ENCODE results near the gene CCDC83. TPM values are rescaled to one million over a fixed set of nuclear protein-coding genes. Genes with fewer than 3 reads are reported as not detected.

The CCDC83 gene
- total and polyA plus RNA-seq, 4 donors, result not detected

DNA sequence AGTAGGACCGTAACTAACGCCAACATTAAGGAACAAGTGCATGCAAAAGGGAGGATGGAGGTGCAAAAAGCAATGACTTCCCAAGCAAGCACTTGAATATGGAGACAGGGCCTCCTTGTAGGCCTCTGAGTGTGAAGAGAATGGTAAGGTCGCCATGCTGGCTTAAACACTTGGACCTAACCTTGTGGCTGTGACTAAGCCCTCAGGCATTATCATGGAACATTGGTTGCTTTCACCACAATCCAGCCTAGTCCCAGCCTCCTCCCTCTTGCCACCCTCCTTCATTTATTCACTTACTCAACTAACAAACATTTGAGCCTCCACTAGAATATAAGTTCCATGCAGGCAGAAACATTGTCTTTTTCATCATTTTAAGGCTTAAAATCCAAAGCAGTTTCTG, 32.4 kb upstream of the CCDC83 start:
- WGBS, 2 donors, result 97 to 98% methylated on average over 3 of the region's 3 CpGs
- Histone ChIP-seq H3K36me3 (ENCODE audit: control insufficient read depth in 4 of 4, insufficient read depth in 4 of 4, low read length in 4 of 4) (no peaks in the 10 kb centered on the region), H3K9me3 (ENCODE audit: control insufficient read depth in 4 of 4, insufficient read depth in 3 of 4, low read length in 3 of 4) (no peaks in the 10 kb centered on the region), H3K4me1 (ENCODE audit: control insufficient read depth in 5 of 5, insufficient read depth in 5 of 5, low read length in 5 of 5) (peaks cover 0 to 18% (median 7%) of the 10 kb centered on the region in 5 donors), H3K9ac (ENCODE audit: insufficient read depth in 1 of 2, low read length in 2 of 2) (no peak overlapping the region), H3K27me3 (ENCODE audit: control insufficient read depth in 3 of 3, insufficient read depth in 3 of 3, low read length in 2 of 3) (no peaks in the 10 kb centered on the region), H3K4me3 (no peak overlapping the region), H3K27ac (ENCODE audit: low read depth in 1 of 2, low read length in 1 of 2) (no peak overlapping the region)
- no peak for ATAC-seq (ENCODE audit: insufficient read depth, low FRiP score)
- DNase-seq, result no peak
- TF ChIP-seq, protein P1, sequence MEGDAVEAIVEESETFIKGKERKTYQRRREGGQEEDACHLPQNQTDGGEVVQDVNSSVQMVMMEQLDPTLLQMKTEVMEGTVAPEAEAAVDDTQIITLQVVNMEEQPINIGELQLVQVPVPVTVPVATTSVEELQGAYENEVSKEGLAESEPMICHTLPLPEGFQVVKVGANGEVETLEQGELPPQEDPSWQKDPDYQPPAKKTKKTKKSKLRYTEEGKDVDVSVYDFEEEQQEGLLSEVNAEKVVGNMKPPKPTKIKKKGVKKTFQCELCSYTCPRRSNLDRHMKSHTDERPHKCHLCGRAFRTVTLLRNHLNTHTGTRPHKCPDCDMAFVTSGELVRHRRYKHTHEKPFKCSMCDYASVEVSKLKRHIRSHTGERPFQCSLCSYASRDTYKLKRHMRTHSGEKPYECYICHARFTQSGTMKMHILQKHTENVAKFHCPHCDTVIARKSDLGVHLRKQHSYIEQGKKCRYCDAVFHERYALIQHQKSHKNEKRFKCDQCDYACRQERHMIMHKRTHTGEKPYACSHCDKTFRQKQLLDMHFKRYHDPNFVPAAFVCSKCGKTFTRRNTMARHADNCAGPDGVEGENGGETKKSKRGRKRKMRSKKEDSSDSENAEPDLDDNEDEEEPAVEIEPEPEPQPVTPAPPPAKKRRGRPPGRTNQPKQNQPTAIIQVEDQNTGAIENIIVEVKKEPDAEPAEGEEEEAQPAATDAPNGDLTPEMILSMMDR (IDR thresholded peaks at IDR 0.05; ENCODE audit: control extremely low read depth, extremely low read depth), result no peak

DNA sequence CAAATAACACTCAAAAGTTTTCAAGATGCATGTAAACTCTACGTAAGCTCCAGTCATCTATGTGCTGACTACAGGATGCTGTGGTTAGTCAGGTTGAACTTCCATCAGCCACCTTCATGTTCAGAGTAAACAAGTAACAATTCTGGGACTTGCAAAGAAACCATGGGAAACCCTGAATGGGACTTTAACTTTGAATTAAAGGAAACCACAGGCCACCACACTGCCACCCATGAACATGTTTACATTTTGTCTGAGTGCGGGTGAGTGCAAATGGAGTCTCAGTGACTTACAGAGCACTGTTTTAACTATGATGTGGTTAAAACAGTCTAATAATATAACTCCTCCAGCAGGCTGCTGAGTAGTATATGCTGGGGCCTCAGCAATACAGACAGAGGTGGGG, 31.4 kb upstream of the CCDC83 start:
- WGBS, 2 donors, result 67 to 68% methylated on average over 2 of the region's 2 CpGs
- TF ChIP-seq, protein P1 (IDR thresholded peaks at IDR 0.05; ENCODE audit: control extremely low read depth, extremely low read depth), result no peak
- Histone ChIP-seq H3K27me3 (ENCODE audit: control insufficient read depth in 3 of 3, insufficient read depth in 3 of 3, low read length in 2 of 3) (no peaks in the 10 kb centered on the region), H3K4me3 (no peak overlapping the region), H3K36me3 (ENCODE audit: control insufficient read depth in 4 of 4, insufficient read depth in 4 of 4, low read length in 4 of 4) (no peaks in the 10 kb centered on the region), H3K9ac (ENCODE audit: insufficient read depth in 1 of 2, low read length in 2 of 2) (no peak overlapping the region), H3K4me1 (ENCODE audit: control insufficient read depth in 5 of 5, insufficient read depth in 5 of 5, low read length in 5 of 5) (peaks cover 0 to 22% (median 7%) of the 10 kb centered on the region in 5 donors), H3K9me3 (ENCODE audit: control insufficient read depth in 4 of 4, insufficient read depth in 3 of 4, low read length in 3 of 4) (no peaks in the 10 kb centered on the region), H3K27ac (ENCODE audit: low read depth in 1 of 2, low read length in 1 of 2) (no peak overlapping the region)
- DNase-seq, result peak; percentile 25 to 71 (median 64)
- ATAC-seq (ENCODE audit: insufficient read depth, low FRiP score), result peak; percentile 22

DNA sequence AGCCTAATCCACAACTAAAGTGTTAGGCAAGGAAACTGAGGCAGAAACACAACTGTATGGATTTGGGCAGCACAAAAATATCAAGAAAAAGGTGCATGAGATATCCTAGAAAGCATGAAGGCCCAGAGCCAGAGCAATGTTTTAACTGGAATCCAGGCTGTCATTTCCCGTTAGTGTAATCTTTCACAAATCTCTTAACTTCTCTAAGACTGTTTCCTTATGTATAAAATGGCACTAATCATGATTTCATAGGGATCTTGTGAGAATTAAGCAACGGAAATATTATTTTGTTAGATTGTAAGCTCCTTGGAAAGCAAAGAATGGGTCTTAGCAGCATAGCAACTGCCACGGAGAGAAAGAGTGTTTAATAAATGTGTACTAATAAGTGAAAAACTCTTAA, 29.6 kb upstream of the CCDC83 start:
- Histone ChIP-seq H3K27me3 (ENCODE audit: control insufficient read depth in 3 of 3, insufficient read depth in 3 of 3, low read length in 2 of 3) (no peaks in the 10 kb centered on the region), H3K27ac (ENCODE audit: low read depth in 1 of 2, low read length in 1 of 2) (no peak overlapping the region), H3K9me3 (ENCODE audit: control insufficient read depth in 4 of 4, insufficient read depth in 3 of 4, low read length in 3 of 4) (no peaks in the 10 kb centered on the region), H3K4me1 (ENCODE audit: control insufficient read depth in 5 of 5, insufficient read depth in 5 of 5, low read length in 5 of 5) (peaks cover 0 to 22% (median 13%) of the 10 kb centered on the region in 5 donors), H3K9ac (ENCODE audit: insufficient read depth in 1 of 2, low read length in 2 of 2) (peak overlapping the region in 1 of 2 donors; percentile 26), H3K36me3 (ENCODE audit: control insufficient read depth in 4 of 4, insufficient read depth in 4 of 4, low read length in 4 of 4) (no peaks in the 10 kb centered on the region), H3K4me3 (no peak overlapping the region)
- no peak for ATAC-seq (ENCODE audit: insufficient read depth, low FRiP score)
- 76 to 89% methylated on average over 3 of the region's 3 CpGs for WGBS, 2 donors
- TF ChIP-seq, protein P1 (IDR thresholded peaks at IDR 0.05; ENCODE audit: control extremely low read depth, extremely low read depth), result no peak
- DNase-seq, result no peak

All from lung (tissue), 12 donors.